ENCODE measurements around the gene PCDHGB3. TPM values are rescaled to one million over a fixed set of nuclear protein-coding genes. Genes with fewer than 3 reads are reported as not detected.
"Not testable (repeated sequence)": the region's sequence is repeated elsewhere in the genome, so short reads cannot be mapped to it uniquely, and the experiment has no call there.

The PCDHGB3 gene
- total RNA-seq, 1 donor from 2014 or later, result 2.6 TPM

DNA sequence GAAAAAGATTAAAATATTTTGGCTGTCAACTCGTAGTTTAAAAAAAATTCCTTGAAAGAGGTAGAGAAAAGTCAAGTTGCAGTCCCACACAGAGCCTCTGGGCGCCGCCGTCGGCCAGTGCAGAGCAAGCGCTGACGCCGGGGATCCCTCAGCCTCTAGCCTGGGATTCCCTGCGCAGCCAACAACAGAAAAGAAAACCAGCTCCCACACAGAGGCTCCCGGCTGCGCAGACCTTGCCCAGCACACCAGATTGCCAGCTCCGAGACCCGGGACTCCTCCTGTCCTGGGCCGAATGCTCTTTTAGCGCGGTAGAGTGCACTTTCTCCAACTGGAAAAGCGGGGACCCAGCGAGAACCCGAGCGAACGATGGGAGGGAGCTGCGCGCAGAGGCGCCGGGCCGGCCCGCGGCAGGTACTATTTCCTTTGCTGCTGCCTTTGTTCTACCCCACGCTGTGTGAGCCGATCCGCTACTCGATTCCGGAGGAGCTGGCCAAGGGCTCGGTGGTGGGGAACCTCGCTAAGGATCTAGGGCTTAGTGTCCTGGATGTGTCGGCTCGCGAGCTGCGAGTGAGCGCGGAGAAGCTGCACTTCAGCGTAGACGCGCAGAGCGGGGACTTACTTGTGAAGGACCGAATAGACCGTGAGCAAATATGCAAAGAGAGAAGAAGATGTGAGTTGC lies 47.6 kb downstream of the PCDHGB3 start, which contains the start of gene PCDHGB7:
TSS of gene PCDHGB7 (plus strand) at position 184 of the 679 bp plus-strand sequence. CDS start at position 367, 183 bp downstream.
- DNase-seq; H3K36me3 Mint-ChIP-seq (ENCODE audit: low read depth); H3K27ac Mint-ChIP-seq: not testable (repeated sequence)
- Mint-ChIP-seq H3K4me1 (peaks cover 28% of the 10 kb centered on the region), H3K4me3 (peak within 1 kb of the TSS; percentile 64), H3K9me3 (peaks cover 19% of the 10 kb centered on the region), H3K27me3 (peaks cover 57% of the 10 kb centered on the region)
- POLR2A ChIA-PET, result interaction anchor here (1.0 kb wide), 1 partner anchor 150 kb away, joined by 3 read pairs; no protein-coding TSS in a partner anchor
- intact Hi-C loops (cut with micrococcal nuclease), result loop anchor here (1.0 to 10.0 kb wide), 2 partner anchors 107 to 457 kb away; partner anchors contain the start of gene PCDH1
- CTCF ChIA-PET, result interaction anchor here (1.3 to 3.0 kb wide), 3 partner anchors 10 to 147 kb away, joined by 3 to 16 read pairs (median 12); no protein-coding TSS in a partner anchor
- ATAC-seq (ENCODE audit: low read depth), result peak; percentile 73

DNA sequence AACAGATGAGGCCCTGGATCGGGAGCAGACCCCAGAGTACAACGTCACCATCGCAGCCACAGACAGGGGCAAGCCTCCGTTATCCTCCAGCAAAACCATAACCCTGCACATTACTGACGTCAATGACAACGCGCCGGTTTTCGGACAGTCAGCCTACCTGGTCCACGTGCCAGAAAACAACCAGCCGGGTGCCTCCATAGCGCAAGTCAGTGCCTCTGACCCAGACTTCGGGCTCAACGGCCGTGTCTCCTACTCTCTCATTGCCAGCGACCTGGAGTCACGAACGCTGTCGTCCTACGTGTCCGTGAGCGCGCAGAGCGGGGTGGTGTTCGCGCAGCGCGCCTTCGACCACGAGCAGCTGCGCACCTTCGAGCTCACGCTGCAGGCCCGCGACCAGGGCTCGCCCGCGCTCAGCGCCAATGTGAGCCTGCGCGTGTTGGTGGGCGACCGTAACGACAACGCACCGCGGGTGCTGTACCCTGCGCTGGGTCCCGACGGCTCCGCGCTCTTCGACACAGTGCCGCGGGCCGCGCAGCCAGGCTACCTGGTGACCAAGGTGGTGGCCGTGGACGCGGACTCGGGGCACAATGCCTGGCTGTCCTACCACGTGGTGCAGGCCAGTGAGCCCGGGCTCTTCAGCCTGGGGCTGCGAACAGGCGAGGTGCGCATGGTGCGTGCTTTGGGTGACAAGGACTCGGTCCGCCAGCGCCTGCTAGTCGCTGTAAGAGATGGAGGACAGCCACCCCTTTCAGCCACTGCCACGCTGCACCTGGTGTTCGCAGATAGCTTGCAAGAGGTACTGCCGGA lies 49.2 kb downstream of the PCDHGB3 start:
- Mint-ChIP-seq H3K4me3 (no peak overlapping the region), H3K4me1 (peaks cover 13% of the 10 kb centered on the region), H3K36me3 (ENCODE audit: low read depth) (peaks cover 5% of the 10 kb centered on the region), H3K9me3 (peaks cover 20% of the 10 kb centered on the region), H3K27me3 (peaks cover 49% of the 10 kb centered on the region), H3K27ac (no peak overlapping the region)
- intact Hi-C loops (cut with micrococcal nuclease), result loop anchor here (10.0 kb wide), 1 partner anchor 456 kb away; the partner anchor contains the start of gene PCDH1
- CTCF ChIA-PET, result interaction anchor here (2.0 to 4.3 kb wide), 4 partner anchors 11 to 145 kb away, joined by 9 to 40 read pairs (median 24); partner anchors contain the start of gene PCDHGA12
- POLR2A ChIA-PET, result no interaction called here
- ATAC-seq (ENCODE audit: low read depth) (no peak), DNase-seq (no peak)
- TF ChIP-seq, protein P1, sequence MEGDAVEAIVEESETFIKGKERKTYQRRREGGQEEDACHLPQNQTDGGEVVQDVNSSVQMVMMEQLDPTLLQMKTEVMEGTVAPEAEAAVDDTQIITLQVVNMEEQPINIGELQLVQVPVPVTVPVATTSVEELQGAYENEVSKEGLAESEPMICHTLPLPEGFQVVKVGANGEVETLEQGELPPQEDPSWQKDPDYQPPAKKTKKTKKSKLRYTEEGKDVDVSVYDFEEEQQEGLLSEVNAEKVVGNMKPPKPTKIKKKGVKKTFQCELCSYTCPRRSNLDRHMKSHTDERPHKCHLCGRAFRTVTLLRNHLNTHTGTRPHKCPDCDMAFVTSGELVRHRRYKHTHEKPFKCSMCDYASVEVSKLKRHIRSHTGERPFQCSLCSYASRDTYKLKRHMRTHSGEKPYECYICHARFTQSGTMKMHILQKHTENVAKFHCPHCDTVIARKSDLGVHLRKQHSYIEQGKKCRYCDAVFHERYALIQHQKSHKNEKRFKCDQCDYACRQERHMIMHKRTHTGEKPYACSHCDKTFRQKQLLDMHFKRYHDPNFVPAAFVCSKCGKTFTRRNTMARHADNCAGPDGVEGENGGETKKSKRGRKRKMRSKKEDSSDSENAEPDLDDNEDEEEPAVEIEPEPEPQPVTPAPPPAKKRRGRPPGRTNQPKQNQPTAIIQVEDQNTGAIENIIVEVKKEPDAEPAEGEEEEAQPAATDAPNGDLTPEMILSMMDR (IDR thresholded peaks at IDR 0.05), result no peak

DNA sequence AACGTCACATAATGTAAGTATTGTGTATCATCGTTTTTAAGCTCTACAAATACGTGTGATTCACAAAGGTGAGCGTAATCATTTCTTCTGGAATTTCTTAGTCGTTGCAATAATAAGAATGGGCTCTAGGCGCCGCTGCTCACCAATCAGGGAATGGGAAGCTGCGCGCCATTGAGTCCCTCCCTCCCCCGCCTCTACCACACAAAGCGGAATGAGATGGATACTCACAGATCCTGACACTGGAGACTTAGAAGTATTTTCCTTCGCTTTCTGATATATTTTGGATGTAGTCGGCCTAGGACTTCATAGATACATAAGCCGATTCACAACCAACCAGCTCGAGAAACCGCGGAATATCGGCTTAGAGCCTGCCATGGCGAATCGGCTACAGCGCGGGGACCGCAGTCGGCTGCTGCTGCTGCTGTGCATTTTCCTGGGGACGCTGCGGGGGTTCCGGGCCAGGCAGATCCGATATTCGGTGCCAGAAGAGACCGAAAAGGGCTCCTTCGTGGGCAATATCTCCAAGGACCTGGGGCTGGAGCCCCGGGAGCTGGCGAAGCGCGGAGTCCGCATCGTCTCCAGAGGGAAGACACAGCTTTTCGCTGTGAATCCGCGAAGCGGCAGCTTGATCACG lies 50.9 kb downstream of the PCDHGB3 start, which contains the start of gene PCDHGA11:
TSS of gene PCDHGA11 (plus strand) at position 197 of the 634 bp plus-strand sequence. CDS start at position 374, 177 bp downstream.
- Mint-ChIP-seq H3K4me3 (peak within 1 kb of the TSS; percentile 85), H3K27ac (no peak within 1 kb of the TSS), H3K36me3 (ENCODE audit: low read depth) (peaks cover 5% of the 10 kb centered on the region), H3K27me3 (peaks cover 50% of the 10 kb centered on the region), H3K4me1 (peaks cover 9% of the 10 kb centered on the region), H3K9me3 (peaks cover 20% of the 10 kb centered on the region)
- intact Hi-C loops (cut with micrococcal nuclease), result loop anchor here (1.0 kb wide), 1 partner anchor 143 kb away; no protein-coding TSS in a partner anchor
- no peak for DNase-seq
- peak; percentile 69 for ATAC-seq (ENCODE audit: low read depth)
- CTCF ChIA-PET, result interaction anchor here (1.0 to 4.3 kb wide), 18 partner anchors 8 to 147 kb away, joined by 3 to 40 read pairs (median 6); partner anchors contain the start of genes PCDHGA10, PCDHGA12, PCDHGA5 and PCDHGB3
- POLR2A ChIA-PET, result interaction anchor here (0.9 kb wide), 1 partner anchor 137 kb away, joined by 5 read pairs; no protein-coding TSS in a partner anchor
- TF ChIP-seq, protein P1 (IDR thresholded peaks at IDR 0.05), result no peak

DNA sequence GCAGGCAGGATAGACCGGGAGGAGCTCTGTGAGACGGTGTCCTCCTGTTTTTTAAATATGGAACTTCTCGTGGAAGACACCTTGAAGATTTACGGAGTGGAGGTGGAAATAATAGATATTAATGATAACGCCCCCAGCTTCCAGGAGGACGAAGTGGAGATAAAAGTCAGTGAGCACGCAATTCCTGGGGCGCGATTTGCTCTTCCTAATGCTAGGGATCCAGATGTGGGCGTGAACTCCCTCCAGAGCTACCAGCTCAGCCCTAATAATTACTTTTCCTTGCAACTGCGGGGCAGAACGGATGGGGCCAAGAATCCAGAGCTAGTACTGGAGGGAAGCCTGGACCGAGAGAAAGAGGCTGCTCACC lies 51.4 kb downstream of the PCDHGB3 start:
- DNase-seq (no peak), ATAC-seq (ENCODE audit: low read depth) (no peak)
- Mint-ChIP-seq H3K4me3 (peak overlapping the region; percentile 85), H3K9me3 (peaks cover 20% of the 10 kb centered on the region), H3K4me1 (peaks cover 9% of the 10 kb centered on the region), H3K27ac (no peak overlapping the region), H3K27me3 (peaks cover 48% of the 10 kb centered on the region), H3K36me3 (ENCODE audit: low read depth) (peaks cover 5% of the 10 kb centered on the region)
- intact Hi-C loops (cut with micrococcal nuclease), result no loop called here
- ChIA-PET CTCF (interaction anchor here (0.7 to 4.3 kb wide), 18 partner anchors 9 to 147 kb away, joined by 3 to 40 read pairs (median 6); partner anchors contain the start of genes PCDHGA10, PCDHGA12, PCDHGA5 and PCDHGB3), POLR2A (interaction anchor here (0.9 kb wide), 1 partner anchor 136 kb away, joined by 5 read pairs; no protein-coding TSS in a partner anchor)
- TF ChIP-seq, protein P1 (IDR thresholded peaks at IDR 0.05), result no peak

Other genes with a start within 250 kb of the PCDHGB3 start
- not detected in 2 replicates for gene PCDHB4, start 248.4 kb upstream of the PCDHGB3 start, total RNA-seq
- gene PCDHB5, start 235.0 kb upstream of the PCDHGB3 start, total RNA-seq, result not detected in 2 replicates
- gene PCDHB6, start 220.2 kb upstream of the PCDHGB3 start, total RNA-seq, result not detected in 2 replicates
- not detected in 2 replicates for gene PCDHB7, start 197.6 kb upstream of the PCDHGB3 start, total RNA-seq
- not detected in 2 replicates for gene PCDHB8, start 192.5 kb upstream of the PCDHGB3 start, total RNA-seq
- gene PCDHB16, start 187.9 kb upstream of the PCDHGB3 start, total RNA-seq, result not detected in 2 replicates
- gene PCDHB9, start 183.1 kb upstream of the PCDHGB3 start, total RNA-seq, result 0.27 and 0.29 TPM in 2 replicates
- 0.07 TPM in 1 of 2 replicates, not detected in the other for gene PCDHB10, start 177.9 kb upstream of the PCDHGB3 start, total RNA-seq
- gene PCDHB11, start 170.6 kb upstream of the PCDHGB3 start, total RNA-seq, result not detected in 2 replicates
- not detected in 2 replicates for gene PCDHB12, start 161.5 kb upstream of the PCDHGB3 start, total RNA-seq
- 0.07 and 0.09 TPM in 2 replicates for gene PCDHB13, start 156.3 kb upstream of the PCDHGB3 start, total RNA-seq
- gene PCDHB14, start 146.9 kb upstream of the PCDHGB3 start, total RNA-seq, result 0.11 TPM in 1 of 2 replicates, not detected in the other
- not detected in 2 replicates for gene PCDHB15, start 124.8 kb upstream of the PCDHGB3 start, total RNA-seq
- 2.6 and 3.9 TPM in 2 replicates for gene SLC25A2, start 66.2 kb upstream of the PCDHGB3 start, total RNA-seq
- gene TAF7, start 49.5 kb upstream of the PCDHGB3 start, total RNA-seq, result 86.7 and 87.3 TPM in 2 replicates
- 0.20 and 0.29 TPM in 2 replicates for gene PCDHGA1, start 39.7 kb upstream of the PCDHGB3 start, total RNA-seq
- gene PCDHGA2, start 31.5 kb upstream of the PCDHGB3 start, total RNA-seq, result 0.09 and 0.15 TPM in 2 replicates
- 0.20 and 0.51 TPM in 2 replicates for gene PCDHGA3, start 26.4 kb upstream of the PCDHGB3 start, total RNA-seq
- 0.37 and 0.44 TPM in 2 replicates for gene PCDHGB1, start 20.1 kb upstream of the PCDHGB3 start, total RNA-seq
- 0.34 and 0.75 TPM in 2 replicates for gene PCDHGA4, start 15.2 kb upstream of the PCDHGB3 start, total RNA-seq
- gene PCDHGB2, start 10.2 kb upstream of the PCDHGB3 start, total RNA-seq, result 2.2 and 2.6 TPM in 2 replicates
- 1.1 and 1.2 TPM in 2 replicates for gene PCDHGA5, start 6.1 kb upstream of the PCDHGB3 start, total RNA-seq
- gene PCDHGA6, start 3.6 kb downstream of the PCDHGB3 start, total RNA-seq, result 1.8 and 2.3 TPM in 2 replicates
- 1.3 and 1.6 TPM in 2 replicates for gene PCDHGA7, start 12.5 kb downstream of the PCDHGB3 start, total RNA-seq
- 0.91 and 1.2 TPM in 2 replicates for gene PCDHGB4, start 17.5 kb downstream of the PCDHGB3 start, total RNA-seq
- gene PCDHGA8, start 22.4 kb downstream of the PCDHGB3 start, total RNA-seq, result 0.54 and 0.69 TPM in 2 replicates
- 1.8 and 2.7 TPM in 2 replicates for gene PCDHGB5, start 27.7 kb downstream of the PCDHGB3 start, total RNA-seq
- 1.1 and 1.3 TPM in 2 replicates for gene PCDHGA9, start 32.5 kb downstream of the PCDHGB3 start, total RNA-seq
- gene PCDHGB6, start 37.8 kb downstream of the PCDHGB3 start, total RNA-seq, result 1.2 and 1.6 TPM in 2 replicates
- gene PCDHGA10, start 42.7 kb downstream of the PCDHGB3 start, total RNA-seq, result 1.2 and 1.3 TPM in 2 replicates
- 1.2 and 1.4 TPM in 2 replicates for gene PCDHGB7, start 47.4 kb downstream of the PCDHGB3 start, total RNA-seq
- 0.73 and 1.1 TPM in 2 replicates for gene PCDHGA11, start 50.8 kb downstream of the PCDHGB3 start, total RNA-seq
- gene PCDHGA12, start 60.3 kb downstream of the PCDHGB3 start, total RNA-seq, result 1.3 and 1.6 TPM in 2 replicates
- 2.6 and 3.3 TPM in 2 replicates for gene PCDHGC3, start 105.7 kb downstream of the PCDHGB3 start, total RNA-seq
- 0.69 TPM in 2 replicates for gene PCDHGC4, start 114.8 kb downstream of the PCDHGB3 start, total RNA-seq
- 0.24 and 0.38 TPM in 2 replicates for gene PCDHGC5, start 118.8 kb downstream of the PCDHGB3 start, total RNA-seq
- 136 and 138 TPM in 2 replicates for gene DIAPH1, start 248.8 kb downstream of the PCDHGB3 start, total RNA-seq